Activated CD4-positive, alpha-beta T cell treated with anti-CD3 and anti-CD28 coated beads, Interleukin-2, amount 50 U/mL, for 48 hours (primary cell): ENCODE data around the gene CCDC85B.

Source experiments
- DNase-seq, 2 experiments: peaks; one replicate each; pipeline ENCODE4 v3.0.0-alpha.2; 2020

CCDC85B gene

DNA sequence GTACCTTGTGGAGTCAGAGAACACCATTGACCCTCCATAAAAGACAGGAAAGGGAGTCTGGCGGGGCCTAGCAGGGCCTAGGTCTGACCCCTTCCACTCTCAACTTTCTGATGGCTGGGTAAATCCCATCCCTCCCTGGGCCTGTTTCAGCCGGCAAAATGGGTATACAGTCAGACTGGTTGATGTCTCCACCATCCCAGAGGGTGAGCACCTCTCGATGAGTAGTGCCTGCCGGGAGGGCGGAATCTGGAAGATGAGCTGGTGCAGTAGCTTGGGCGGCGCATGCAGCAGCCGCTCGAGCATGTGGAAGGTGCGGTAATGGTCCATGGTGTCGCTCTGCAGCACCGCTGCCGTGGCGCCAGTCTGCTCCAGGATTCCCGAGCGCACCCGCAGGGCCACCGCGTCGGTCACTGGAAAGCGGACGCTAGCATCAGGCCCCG, 2.7 kb upstream of the CCDC85B start:
- DNase-seq = no peak

DNA sequence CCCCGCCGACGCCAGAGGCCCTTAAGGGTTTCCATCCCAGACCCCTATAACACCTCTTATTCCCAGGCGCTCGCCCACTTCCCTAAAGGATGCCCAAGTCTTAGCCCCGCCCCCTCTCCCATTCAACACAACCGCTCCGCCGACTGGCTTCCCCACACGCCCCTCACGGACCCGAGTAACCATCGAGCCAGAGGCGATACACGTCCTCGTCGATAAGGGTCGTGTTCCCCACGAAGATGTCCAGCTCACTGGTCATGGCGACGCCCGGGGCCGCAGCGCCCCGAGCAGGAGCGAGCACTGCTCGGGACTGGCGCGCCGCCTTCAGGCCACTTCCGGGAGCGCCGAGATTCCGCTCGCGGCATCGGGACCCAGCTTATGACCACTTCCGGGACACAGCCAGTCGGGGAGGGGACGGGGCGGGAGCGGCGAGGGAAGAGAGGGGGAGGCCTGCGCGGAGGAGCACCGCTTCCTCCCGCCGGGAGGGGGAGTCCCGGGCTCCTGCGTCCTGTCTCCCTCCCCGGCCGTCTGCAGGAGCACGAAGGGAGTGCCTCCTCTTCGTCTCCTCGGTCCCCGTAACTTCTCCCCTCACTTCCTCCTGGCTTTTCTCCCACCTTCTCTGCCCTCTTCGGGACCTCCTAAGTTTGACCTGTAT, 2.2 kb upstream of the CCDC85B start, which contains the start of gene FIBP:
Gene FIBP (minus strand): TSS at position 309 of the 652 bp plus-strand sequence. CDS start 53 bp downstream, at position 256.
- DNase-seq = peak; percentile 97 to 98

DNA sequence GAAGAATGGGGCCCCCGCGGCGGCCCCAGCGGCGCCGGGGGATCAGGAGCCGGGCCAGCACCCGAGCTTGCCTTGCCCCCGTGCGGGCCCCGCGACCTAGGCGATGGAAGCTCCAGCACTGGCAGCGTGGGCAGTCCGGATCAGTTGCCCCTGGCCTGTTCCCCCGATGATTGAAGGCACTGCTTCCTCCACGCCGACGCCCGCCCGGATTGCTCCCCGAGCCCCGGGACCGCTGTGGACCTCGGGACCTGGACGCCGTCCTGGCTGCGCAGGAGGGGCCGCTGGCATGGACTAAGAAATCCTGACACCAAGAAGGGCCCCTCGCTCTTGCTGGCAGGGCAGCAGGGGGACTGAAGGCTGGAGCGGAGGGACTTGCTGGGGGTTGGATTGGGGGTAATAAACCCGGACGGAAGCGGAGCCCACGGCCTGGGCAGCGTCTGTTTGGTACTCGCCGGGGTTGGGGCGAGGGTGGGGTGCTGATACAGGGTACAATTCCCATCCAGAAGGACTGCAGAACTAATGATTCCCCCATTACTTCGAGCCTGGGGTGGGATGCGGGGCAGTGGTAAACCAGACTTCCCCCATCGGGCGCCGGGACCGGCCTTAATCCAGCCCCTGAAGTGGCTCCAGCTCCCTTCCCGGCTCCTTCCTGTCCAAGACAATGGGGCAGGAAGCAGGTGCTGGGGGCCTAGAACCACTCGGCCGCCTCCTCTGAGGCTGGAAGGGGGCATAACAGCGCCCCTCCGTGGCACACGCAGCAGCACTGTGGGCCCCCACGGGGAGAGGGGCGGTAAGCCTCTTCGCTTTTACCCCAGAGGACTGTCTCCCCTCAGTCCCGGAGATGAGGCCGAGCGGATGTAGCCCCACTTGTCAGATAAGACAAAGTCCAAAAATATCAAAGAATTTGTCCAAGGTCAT, 1.0 kb downstream of the CCDC85B start:
- peak; percentile 52 to 57 for DNase-seq

DNA sequence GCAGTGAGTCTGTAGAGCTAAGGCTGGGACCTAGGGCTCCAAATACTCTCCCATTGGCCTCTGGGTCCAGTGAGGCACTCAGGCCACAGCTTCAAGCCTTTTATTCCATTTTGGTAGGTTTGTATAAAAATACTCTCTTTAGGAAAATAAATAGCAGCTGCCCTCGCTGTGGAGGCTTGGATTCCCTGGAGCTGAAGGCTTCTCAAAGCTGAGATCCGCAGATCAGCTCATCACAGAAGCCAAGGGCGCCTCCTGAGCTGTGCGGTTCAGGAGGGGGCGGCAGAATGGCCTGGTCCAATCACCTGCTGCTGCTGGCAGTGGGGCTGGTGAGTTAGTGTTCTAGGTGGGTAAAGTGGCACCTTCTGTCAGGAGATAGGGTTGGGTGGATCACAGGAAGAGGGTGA, 1.7 kb downstream of the CCDC85B start:
- peak; percentile 53 to 59 for DNase-seq

- no peak for DNase-seq
These were observed 2.3 kb downstream of the CCDC85B start for GRCh38 chr11:65892661-65893317.

DNA sequence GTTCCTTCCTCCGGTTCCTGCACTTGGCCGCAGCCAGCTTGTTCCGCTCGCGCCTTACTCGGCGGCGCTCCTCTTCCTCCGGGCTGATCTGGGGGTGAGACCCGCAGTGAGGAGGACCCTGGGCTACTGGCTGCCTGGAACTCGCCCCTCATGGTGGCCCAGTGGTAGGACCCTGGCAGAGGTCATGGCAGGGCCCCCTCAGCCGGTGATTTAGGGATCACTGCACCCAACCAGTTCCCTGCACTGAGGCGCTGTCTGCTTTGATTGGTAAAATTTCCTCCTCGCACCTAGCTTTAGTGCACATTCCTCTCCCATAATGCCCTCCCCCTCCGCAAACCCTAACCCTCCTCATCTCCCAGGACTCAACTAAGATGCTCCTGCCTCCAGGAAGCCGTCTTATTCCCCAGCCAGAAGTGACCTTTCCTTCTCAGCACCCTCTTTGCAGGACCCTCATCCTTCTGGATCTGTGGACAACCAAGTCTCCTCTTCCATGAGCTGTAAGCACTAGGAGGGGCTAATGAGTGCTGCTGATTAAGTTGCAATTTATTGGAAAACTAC, 3.6 kb downstream of the CCDC85B start:
- DNase-seq = peak; percentile 45 to 52

GRCh38 chr11:65895482-65895981, 5.1 kb downstream of the CCDC85B start:
- no peak for DNase-seq

DNA sequence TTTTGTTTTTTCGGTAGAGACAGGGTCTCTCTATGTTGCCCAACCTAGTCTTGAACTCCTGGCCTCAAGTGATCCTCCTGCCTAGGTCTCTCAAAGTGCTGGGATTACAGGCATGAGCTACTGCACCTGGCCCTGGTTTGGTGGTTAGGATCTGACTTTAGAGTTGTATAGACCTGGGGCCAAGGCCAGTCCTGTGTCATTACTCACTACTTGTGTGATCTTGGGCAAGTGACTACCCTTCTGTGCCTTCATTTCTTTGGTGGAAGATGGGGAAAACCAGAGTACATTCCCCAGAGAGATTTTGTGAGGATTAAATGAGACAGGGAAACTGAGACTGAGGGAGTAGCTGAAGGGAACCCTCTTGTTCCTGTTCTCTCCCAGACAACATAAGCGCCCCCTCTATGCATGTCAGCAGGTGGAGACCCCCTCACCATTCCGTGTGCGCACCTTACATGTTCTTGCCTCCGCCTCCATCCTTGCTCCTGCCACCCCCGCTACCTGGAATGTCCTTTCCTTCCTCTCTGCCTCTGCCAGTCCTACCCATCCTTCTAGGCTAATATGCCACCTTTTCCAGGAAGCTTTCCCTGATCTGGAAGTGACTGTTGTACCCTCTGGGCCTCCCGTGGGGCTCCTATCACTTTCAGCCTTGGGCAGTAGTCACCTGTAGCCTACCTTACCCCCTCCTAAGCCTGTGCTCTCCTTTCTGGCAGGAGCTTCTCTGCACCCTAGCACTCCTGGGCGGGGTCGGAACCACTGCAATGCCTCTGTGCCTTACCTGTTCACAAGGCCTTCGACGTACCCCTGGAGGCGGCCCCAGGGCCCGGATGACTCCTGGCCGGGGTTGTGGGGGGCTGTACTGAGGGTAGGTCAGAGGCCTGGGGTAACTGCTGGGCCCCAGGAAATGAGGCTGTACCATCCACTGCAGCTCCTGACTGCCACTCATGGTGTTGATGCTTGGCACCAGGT, 5.8 kb downstream of the CCDC85B start:
- no peak for DNase-seq

- DNase-seq = no peak
These were observed 6.6 kb downstream of the CCDC85B start for GRCh38 chr11:65897020-65897471.

- no peak for DNase-seq
These were observed 8.3 kb downstream of the CCDC85B start for GRCh38 chr11:65898656-65899355.

GRCh38 chr11:65899356-65900124, 9.1 kb downstream of the CCDC85B start:
- DNase-seq = peak; percentile 80 to 86

GRCh38 chr11:65900125-65900898, 9.8 kb downstream of the CCDC85B start, which contains the start of gene FOSL1:
Gene FOSL1 (minus strand): TSS chr11:65900388. CDS start chr11:65900339, 49 bp downstream.
- DNase-seq = peak; percentile 96 to 97

DNA sequence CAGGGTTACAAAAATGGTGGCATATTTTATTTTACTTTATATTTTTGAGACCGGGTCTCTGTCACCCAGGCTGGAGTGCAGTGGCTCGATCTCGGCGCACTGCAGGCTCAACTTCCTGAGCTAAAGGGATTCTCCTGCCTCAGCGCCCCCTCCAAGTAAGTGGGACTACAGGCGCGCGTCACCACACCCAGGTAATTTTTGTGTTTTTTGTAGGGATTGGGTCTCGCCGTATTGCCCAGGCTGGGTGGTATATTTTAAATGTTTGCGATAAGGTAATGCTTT, 10.4 kb downstream of the CCDC85B start:
- DNase-seq = no peak

- no peak for DNase-seq
These were observed 12.6 kb downstream of the CCDC85B start for GRCh38 chr11:65903068-65903481.

- no peak for DNase-seq
These were observed 13.2 kb downstream of the CCDC85B start for GRCh38 chr11:65903715-65904114.

GRCh38 chr11:65906602-65907001, 16.1 kb downstream of the CCDC85B start:
- DNase-seq = no peak

GRCh38 chr11:65907878-65908277, 17.4 kb downstream of the CCDC85B start:
- no peak for DNase-seq

GRCh38 chr11:65911682-65912568, 21.5 kb downstream of the CCDC85B start:
- no peak for DNase-seq
